H1 (cell line): ENCODE results near the gene PIGL. TPM values are rescaled to one million over a fixed set of nuclear protein-coding genes. Genes with fewer than 3 reads are reported as not detected.

ENCODE experiments used
- CTCF ChIA-PET: fragments of 300-600 bp; sonication (Branson Sonifier 250); formaldehyde crosslinking; loops from one replicate; lab custom pipeline; 2021; ENCODE audit not compliant: partially characterized antibody; lab: Charles Lee
- POLR2A ChIA-PET: fragments of 300-600 bp; sonication (Branson Sonifier 250); formaldehyde crosslinking; loops from one replicate; lab custom pipeline; 2021; ENCODE audit warnings: inconsistent platforms; ENCODE audit not compliant: partially characterized antibody; lab: Charles Lee
- DNase-seq, 2 experiments: peaks; one replicate each; pipeline versions ENCODE4 v3.0.0 to v3.0.0-alpha.2; 2010 to 2022; ENCODE audit warnings: low spot score in 2 of 2, low read depth in 1 of 2, mixed read lengths in 1 of 2
- FAIRE-seq: peaks from 2 replicates; lab custom pipeline; 2011; peaks lifted over from hg19 to GRCh38; lab: Jason Lieb, UNC
- H2AFZ ChIP-seq: 2 replicates; pipeline ENCODE4 v1.8.1; 2012; ENCODE audit warnings: low read length, inconsistent platforms
- H2AK5ac ChIP-seq: 2 replicates; pipeline ENCODE4 v1.6.1; 2013; ENCODE audit warnings: low read depth, low read length
- H2BK120ac ChIP-seq: replicated peaks from 2 replicates; pipeline ENCODE3; 2013; ENCODE audit warnings: low read depth, low read length, inconsistent platforms
- H2BK12ac ChIP-seq: 2 replicates; pipeline ENCODE4 v1.6.1; 2013; ENCODE audit warnings: low read depth, low read length
- H2BK15ac ChIP-seq: 2 replicates; pipeline ENCODE4 v1.6.1; 2013; ENCODE audit warnings: low read length
- H2BK20ac ChIP-seq: 2 replicates; pipeline ENCODE4 v1.6.1; 2013; ENCODE audit warnings: low read length
- H2BK5ac ChIP-seq: 2 replicates; pipeline ENCODE4 v1.6.1; 2013; ENCODE audit warnings: low read depth, low read length
- H3K14ac ChIP-seq: 2 replicates; pipeline ENCODE4 v1.6.1; 2013; ENCODE audit warnings: inconsistent platforms; ENCODE audit not compliant: insufficient read length
- H3K18ac ChIP-seq: 2 replicates; pipeline ENCODE4 v1.6.1; 2013; ENCODE audit warnings: low read length; ENCODE audit errors: extremely low read depth
- H3K23ac ChIP-seq: 2 replicates; pipeline ENCODE4 v1.6.1; 2013; ENCODE audit warnings: inconsistent platforms; ENCODE audit not compliant: insufficient read length
- H3K23me2 ChIP-seq: 2 replicates; pipeline ENCODE4 v1.6.1; 2013; ENCODE audit warnings: low read depth, low read length
- H3K27ac ChIP-seq: 2 replicates; pipeline ENCODE4 v1.6.1; 2011; ENCODE audit warnings: low read depth, low read length, inconsistent platforms
- H3K27me3 ChIP-seq, 4 experiments: replicated peaks in 1 of 4; 1 replicate in 1 of 4; 2 replicates in 3 of 4; pipeline versions ENCODE4 v1.6.1 to v1.8.1; 2011 to 2013; ENCODE audit warnings: low read length in 3 of 4, mild to moderate bottlenecking in 3 of 4, inconsistent platforms in 2 of 4, mixed read lengths in 2 of 4, moderate library complexity in 1 of 4; ENCODE audit not compliant: control insufficient read depth in 3 of 4, insufficient read depth in 3 of 4; ENCODE audit errors: extremely low read depth in 1 of 4
- H3K36me3 ChIP-seq, 4 experiments: 2 replicates each; pipeline versions ENCODE4 v1.6.1 to v1.8.1; 2011 to 2013; ENCODE audit warnings: mild to moderate bottlenecking in 4 of 4, low read length in 3 of 4, moderate library complexity in 2 of 4, control low read depth in 1 of 4, inconsistent platforms in 1 of 4; ENCODE audit not compliant: insufficient read depth in 4 of 4, control insufficient read depth in 2 of 4
- H3K4ac ChIP-seq: replicated peaks from 2 replicates; pipeline ENCODE3; 2013; ENCODE audit warnings: low read length, low read depth, mixed read lengths, inconsistent platforms; ENCODE audit not compliant: insufficient read length
- H3K4me1 ChIP-seq, 4 experiments: replicated peaks in 1 of 4; 1 replicate in 1 of 4; 2 replicates in 3 of 4; pipeline versions ENCODE4 v1.6.1 to v1.8.1; 2011 to 2013; ENCODE audit warnings: low read length in 3 of 4, inconsistent platforms in 2 of 4, mixed read lengths in 1 of 4; ENCODE audit not compliant: insufficient read depth in 4 of 4, control insufficient read depth in 3 of 4
- H3K4me2 ChIP-seq, 2 experiments: 2 replicates each; pipeline versions ENCODE4 v1.6.1 to v1.8.1; 2011 to 2013; ENCODE audit warnings: low read depth in 2 of 2, low read length in 2 of 2, control low read depth in 1 of 2, inconsistent platforms in 1 of 2, mild to moderate bottlenecking in 1 of 2; ENCODE audit not compliant: insufficient read depth in 1 of 2
- H3K4me3 ChIP-seq, 4 experiments: fragments of 200-600, 300-600 bp in 1 of 4; sonication (generic), shearing (Covaris generic), sonication (Bioruptor Twin) in 1 of 4; 2 replicates each; pipeline versions ENCODE4 v1.5.1 to v1.8.1; 2011 to 2016; ENCODE audit warnings: low read length in 4 of 4, low read depth in 3 of 4, control low read depth in 2 of 4, inconsistent platforms in 2 of 4, mild to moderate bottlenecking in 2 of 4, mixed read lengths in 1 of 4, moderate library complexity in 1 of 4; ENCODE audit not compliant: insufficient read depth in 2 of 4; ENCODE audit errors: extremely low read depth in 1 of 4
- H3K56ac ChIP-seq: replicated peaks from 2 replicates; pipeline ENCODE3; 2013; ENCODE audit warnings: low read depth, mild to moderate bottlenecking, mixed read lengths, low read length, inconsistent platforms; ENCODE audit not compliant: insufficient read length
- H3K79me1 ChIP-seq: 2 replicates; pipeline ENCODE4 v1.6.1; 2013; ENCODE audit warnings: low read depth, low read length, control low read depth
- H3K79me2 ChIP-seq, 2 experiments: 2 replicates each; pipeline versions ENCODE4 v1.6.1 to v1.8.1; 2012 to 2013; ENCODE audit warnings: low read length in 2 of 2, mild to moderate bottlenecking in 2 of 2, inconsistent platforms in 1 of 2; ENCODE audit not compliant: insufficient read depth in 2 of 2, control insufficient read depth in 1 of 2
- H3K9ac ChIP-seq, 4 experiments: replicated peaks in 1 of 4; 1 replicate in 1 of 4; 2 replicates in 3 of 4; pipeline versions ENCODE4 v1.6.1 to v1.8.1; 2011 to 2013; ENCODE audit warnings: low read depth in 3 of 4, low read length in 3 of 4, control low read depth in 2 of 4, mild to moderate bottlenecking in 2 of 4, moderate library complexity in 2 of 4, inconsistent platforms in 1 of 4; ENCODE audit errors: extremely low read depth in 1 of 4
- H3K9me3 ChIP-seq, 2 experiments: 2 replicates each; pipeline versions ENCODE4 v1.6.1 to v1.8.1; 2012 to 2013; ENCODE audit warnings: mild to moderate bottlenecking in 2 of 2, moderate library complexity in 2 of 2, control low read depth in 1 of 2, inconsistent platforms in 1 of 2, low read depth in 1 of 2, low read length in 1 of 2, mixed read lengths in 1 of 2; ENCODE audit not compliant: insufficient read depth in 2 of 2
- H4K20me1 ChIP-seq, 2 experiments: replicated peaks in 1 of 2; 2 replicates each; pipeline versions ENCODE3 to v1.8.1; 2011 to 2013; ENCODE audit warnings: inconsistent platforms in 2 of 2, low read length in 2 of 2, mild to moderate bottlenecking in 1 of 2; ENCODE audit not compliant: insufficient read depth in 2 of 2, control insufficient read depth in 1 of 2
- H4K5ac ChIP-seq: 2 replicates; pipeline ENCODE4 v1.6.1; 2013; ENCODE audit warnings: low read length, low read depth, mixed read lengths, inconsistent platforms; ENCODE audit not compliant: insufficient read length
- H4K8ac ChIP-seq: 2 replicates; pipeline ENCODE4 v1.8.0; 2013; ENCODE audit warnings: mild to moderate bottlenecking, moderate library complexity, low read length, inconsistent platforms; ENCODE audit not compliant: insufficient read depth; ENCODE audit errors: extremely low read depth
- H4K91ac ChIP-seq: replicated peaks from 2 replicates; pipeline ENCODE3; 2013; ENCODE audit warnings: low read length, mixed read lengths, inconsistent platforms; ENCODE audit not compliant: insufficient read length
- BCL11A ChIP-seq, 2 experiments: IDR thresholded peaks; one replicate each; pipeline ENCODE4 v1.6.1; 2011; ENCODE audit warnings: low read depth in 2 of 2, low read length in 2 of 2, mild to moderate bottlenecking in 2 of 2
- CBX5 ChIP-seq: fragments of 300-800, 300-1000 bp; sonication (generic); IDR thresholded peaks from 2 replicates; pipeline ENCODE4 v1.7.1; 2016; ENCODE audit warnings: antibody characterized with exemption, low read length, low read depth
- CBX8 ChIP-seq: fragments of 300-800, 300-1000 bp; sonication (generic); IDR thresholded peaks from 2 replicates; pipeline ENCODE4 v1.7.1; 2016; ENCODE audit warnings: low read depth, low read length, borderline replicate concordance
- CTBP2 ChIP-seq: IDR thresholded peaks from 2 replicates; pipeline ENCODE4 v1.7.0; 2011; ENCODE audit warnings: borderline replicate concordance, mild to moderate bottlenecking, moderate library complexity, mixed read lengths, low read length; ENCODE audit not compliant: insufficient read depth, insufficient read length
- CTCF ChIP-seq, 3 experiments: IDR thresholded peaks; 1 replicate in 2 of 3; 2 replicates in 1 of 3; pipeline versions ENCODE4 v1.5.1 to v1.6.1; 2011; ENCODE audit warnings: low read length in 3 of 3, mild to moderate bottlenecking in 3 of 3, inconsistent platforms in 2 of 3, low read depth in 1 of 3, moderate library complexity in 1 of 3; ENCODE audit not compliant: insufficient read depth in 1 of 3; ENCODE audit errors: control extremely low read depth in 1 of 3
- HDAC2 ChIP-seq, 2 experiments: fragments of 300-600 bp in 1 of 2; sonication (generic) in 1 of 2; IDR thresholded peaks; 2 replicates each; pipeline ENCODE4 v1.6.1; 2011 to 2012; ENCODE audit warnings: low read depth in 2 of 2, low read length in 2 of 2, mild to moderate bottlenecking in 2 of 2, moderate library complexity in 2 of 2, borderline replicate concordance in 1 of 2, inconsistent platforms in 1 of 2
- NRF1 ChIP-seq: IDR thresholded peaks from 2 replicates; pipeline ENCODE4 v1.6.1; 2011; ENCODE audit warnings: mild to moderate bottlenecking, low read depth, low read length, improper control_type of control experiment
- SP1 ChIP-seq: IDR thresholded peaks from 2 replicates; pipeline ENCODE4 v1.6.1; 2011; ENCODE audit warnings: low read depth, low read length
- TBP ChIP-seq: IDR thresholded peaks from 2 replicates; pipeline ENCODE4 v1.6.1; 2011; ENCODE audit warnings: low read depth, low read length, improper control_type of control experiment
- TCF12 ChIP-seq: IDR thresholded peaks from 2 replicates; pipeline ENCODE4 v1.6.1; 2011; ENCODE audit warnings: low read depth, mild to moderate bottlenecking, low read length
- WGBS, 2 experiments: shearing (Covaris generic) in 1 of 2; methylation state at CpG; one replicate each; pipeline versions ENCODE4 v1.1.6 to v1.1.7; 2013 to 2015; ENCODE audit warnings: low lambda C conversion rate in 2 of 2, mixed read lengths in 2 of 2, inconsistent platforms in 1 of 2, low coverage in 1 of 2, missing lambda C conversion rate in 1 of 2; ENCODE audit not compliant: insufficient replicate concordance in 2 of 2, insufficient coverage in 1 of 2, insufficient read length in 1 of 2; ENCODE audit errors: extremely low coverage in 1 of 2, missing lambda C conversion rate in 1 of 2; 5-methylcytosine and 5-hydroxymethylcytosine counted together
- polyA plus RNA-seq, 7 experiments: library from polyadenylated mRNA; depleted of rRNA in 3 of 7; stranded (reverse) in 5 of 7; unstranded in 2 of 7; fragments of >200 nt in 5 of 7; fragments of 200-250 nt in 2 of 7; gene quantifications; 1 replicate in 5 of 7; 2 replicates in 1 of 7; 4 replicates in 1 of 7; pipeline versions ENCODE4 v1.2.1 to v1.2.3, GENCODE V29; 2011 to 2013; ENCODE audit warnings: missing spikeins in 2 of 7, mixed read lengths in 2 of 7
- total RNA-seq: library from RNA; stranded (reverse); fragmentation: NEBNext Ultra II Directional; extraction: Animal tissue kit (Norgen Biotek cat#: 25700); gene quantifications from 2 replicates; pipeline ENCODE4 v1.2.1, GENCODE V29; 2021

PIGL gene
- total and polyA plus RNA-seq, 2 of the 8 experiments (the other 6 are each of a cell fraction or from before 2014, with no cell fraction given) = 28.4 to 30.8 TPM

- DNase-seq (no peak), FAIRE-seq (no peak)
- Histone ChIP-seq H3K4ac (no peak overlapping the region), H3K4me2 (0 out of 4 replicates have a peak overlapping the region, but pooled peaks of 1 of the 2 experiments have one; percentile 3), H3K36me3 (peaks cover 0 to 2% (median 0%) of the 10 kb centered on the region in 4 experiments; a peak in 2 of 8 replicates), H4K91ac (no peak overlapping the region), H4K8ac (no peak overlapping the region), H2BK12ac (no peak overlapping the region), H2BK120ac (no peak overlapping the region), H4K20me1 (peaks cover 0 to 1% of the 10 kb centered on the region in 2 experiments), H4K5ac (no peak overlapping the region), H3K4me1 (peaks cover 2 to 8% (median 5%) of the 10 kb centered on the region in 4 experiments; a peak in 4 of 7 replicates), H3K23me2 (no peaks in the 10 kb centered on the region), H2BK20ac (no peak overlapping the region), H3K14ac (no peak overlapping the region), H3K56ac (no peak overlapping the region), H2BK5ac (no peak overlapping the region), H3K27me3 (no peaks in the 10 kb centered on the region), H3K79me2 (no peaks in the 10 kb centered on the region), H3K18ac (no peak overlapping the region), H2AFZ (no peak overlapping the region), H3K9ac (no peak overlapping the region), H3K27ac (no peak overlapping the region), H2AK5ac (no peak overlapping the region), H2BK15ac (no peak overlapping the region), H3K9me3 (no peaks in the 10 kb centered on the region), H3K4me3 (peak overlapping the region in 1 of 4 experiments; percentile 5; a peak in 1 of 8 replicates), H3K79me1 (no peaks in the 10 kb centered on the region), H3K23ac (no peak overlapping the region)
- ChIA-PET POLR2A (interaction anchor here (0.7 to 1.4 kb wide), 3 partner anchors 9 to 39 kb away, joined by 3 to 5 read pairs (median 4); partner anchors contain the start of gene NCOR1), CTCF (interaction anchor here (0.7 kb wide), 1 partner anchor 243 kb away, joined by 4 read pairs; no protein-coding TSS in a partner anchor)
- WGBS, 2 experiments = 89% methylated on average over 9 of the region's 9 CpGs; no CpG with 5 or more reads in 1 of the 2 experiments
- TF ChIP-seq CTBP2 (no peak), CTCF (IDR thresholded peaks at IDR 0.05; ENCODE audit: control extremely low read depth in 1 of 3, insufficient read depth in 1 of 3, low read depth in 1 of 3, low read length in 3 of 3) (no peak), NRF1 (no peak), CBX5 (no peak), HDAC2 (IDR thresholded peaks at IDR 0.05; ENCODE audit: borderline replicate concordance in 1 of 2, low read depth in 2 of 2, low read length in 2 of 2) (no peak), SP1 (no peak), TBP (no peak), TCF12 (no peak), BCL11A (IDR thresholded peaks at IDR 0.05; ENCODE audit: low read depth in 2 of 2, low read length in 2 of 2) (no peak), CBX8 (no peak)
Observed at GRCh38 chr17:16254773-16255400, 37.9 kb downstream of the PIGL start.
